Stimulated activated CD8-positive, alpha-beta memory T cell treated with anti-CD3 and anti-CD28 coated beads, Interleukin-15, amount 100 ng/mL, for 1 hour (primary cell): Measurements from ENCODE around the gene FUT2.

Experiments
- DNase-seq: peaks from one replicate; pipeline ENCODE4 v3.0.0-alpha.2; 2020; ENCODE audit warnings: low read depth

The FUT2 gene

GRCh38 chr19:48728911-48729664 lies 33.3 kb downstream of the FUT2 start:
- DNase-seq: no peak

- DNase-seq: no peak
These were observed 35.7 kb downstream of the FUT2 start for GRCh38 chr19:48731452-48731851.

- DNase-seq: no peak
These were observed 38.9 kb downstream of the FUT2 start for GRCh38 chr19:48734625-48735024.

GRCh38 chr19:48735031-48735615 lies 39.4 kb downstream of the FUT2 start:
- no peak for DNase-seq

- DNase-seq: no peak
These were observed 41.7 kb downstream of the FUT2 start for GRCh38 chr19:48737360-48737998.

- DNase-seq: peak; percentile 80
These were observed 43.0 kb downstream of the FUT2 start for GRCh38 chr19:48738557-48739403.

- no peak for DNase-seq
These were observed 43.8 kb downstream of the FUT2 start for GRCh38 chr19:48739404-48740163.

- DNase-seq: no peak
These were observed 44.6 kb downstream of the FUT2 start, which contains the start of gene RASIP1 for GRCh38 chr19:48740164-48740972. RASIP1 (minus strand) TSS chr19:48740610; CDS start chr19:48740282, 328 bp downstream.

GRCh38 chr19:48741129-48741999 lies 45.6 kb downstream of the FUT2 start:
- DNase-seq: no peak

GRCh38 chr19:48742096-48742495 lies 46.3 kb downstream of the FUT2 start:
- DNase-seq: no peak

GRCh38 chr19:48745208-48745995 lies 49.6 kb downstream of the FUT2 start:
- DNase-seq: no peak

GRCh38 chr19:48746110-48746509 lies 50.3 kb downstream of the FUT2 start:
- DNase-seq: no peak

- DNase-seq: no peak
These were observed 51.2 kb downstream of the FUT2 start, which contains the start of gene IZUMO1 for GRCh38 chr19:48746738-48747575. IZUMO1 (minus strand) TSS chr19:48746909; CDS start chr19:48745859, 1,050 bp downstream.

- no peak for DNase-seq
These were observed 53.9 kb downstream of the FUT2 start for GRCh38 chr19:48749571-48750198.

GRCh38 chr19:48750351-48750750 lies 54.6 kb downstream of the FUT2 start:
- DNase-seq: no peak

GRCh38 chr19:48750771-48751504 lies 55.2 kb downstream of the FUT2 start:
- no peak for DNase-seq
